ENCODE measurements around the gene CCDC146. TPM values are rescaled to one million over a fixed set of nuclear protein-coding genes. Genes with fewer than 3 reads are reported as not detected.
"Not testable (repeated sequence)": the region's sequence is repeated elsewhere in the genome, so short reads cannot be mapped to it uniquely, and the experiment has no call there.

CCDC146 gene
- total RNA-seq, 1 donor: 11.2 TPM

DNA sequence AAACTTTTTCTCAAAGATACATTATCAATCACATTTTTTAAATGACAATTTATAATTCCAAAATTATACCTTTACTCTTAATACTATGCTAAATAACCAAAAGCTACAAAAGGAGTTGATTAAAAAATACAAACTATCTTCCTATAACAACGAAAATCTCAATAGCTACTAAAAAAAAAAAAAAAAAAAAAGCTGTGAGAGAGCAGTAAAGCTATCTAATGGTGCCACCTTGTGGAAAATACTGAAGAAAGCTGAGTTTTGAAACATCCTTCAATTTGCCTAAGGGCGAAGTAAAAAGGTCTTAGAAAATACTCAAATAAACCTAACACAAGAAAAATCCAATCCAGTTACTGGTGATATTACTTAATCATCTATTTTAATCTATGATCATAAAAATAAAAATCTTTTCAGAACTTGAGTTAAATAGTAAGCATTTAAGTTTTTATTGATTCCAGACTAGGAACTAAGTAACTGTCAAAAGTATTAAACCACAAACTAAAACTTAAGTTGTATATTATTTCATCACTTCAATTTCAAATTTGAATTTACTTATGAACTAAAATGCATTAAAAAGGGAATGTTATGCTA is 9.6 kb upstream of the CCDC146 start:
- H3K4me1 ChIP-seq (ENCODE audit: insufficient read depth, low read length); H3K27me3 ChIP-seq (ENCODE audit: insufficient read depth, low read length); H3K4me3 ChIP-seq (ENCODE audit: low read length); H3K9me3 ChIP-seq (ENCODE audit: low read depth, low read length): not testable (repeated sequence)

DNA sequence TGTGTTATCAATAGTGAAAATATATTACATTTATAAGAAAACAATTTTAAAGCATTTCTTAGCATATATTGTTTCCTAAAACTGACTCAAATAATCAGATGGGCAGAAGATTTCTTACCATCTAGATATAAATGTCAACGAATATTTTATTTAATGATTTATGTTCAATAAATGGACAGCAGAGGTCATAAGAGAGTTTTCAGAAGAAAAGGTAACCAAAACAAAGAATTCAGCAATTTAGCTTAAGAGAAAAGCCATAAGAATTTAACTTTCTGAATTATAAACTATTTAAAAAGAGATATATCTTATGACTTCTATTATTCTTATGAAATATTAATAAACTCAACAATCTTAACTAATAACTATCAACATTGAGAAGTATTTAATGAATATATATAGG is 3.1 kb downstream of the CCDC146 start:
- not testable (repeated sequence) for H3K27me3 ChIP-seq (ENCODE audit: insufficient read depth, low read length); H3K4me3 ChIP-seq (ENCODE audit: low read length); H3K9me3 ChIP-seq (ENCODE audit: low read depth, low read length)
- peaks cover 19% of the 10 kb centered on the region for H3K4me1 ChIP-seq (ENCODE audit: insufficient read depth, low read length)

DNA sequence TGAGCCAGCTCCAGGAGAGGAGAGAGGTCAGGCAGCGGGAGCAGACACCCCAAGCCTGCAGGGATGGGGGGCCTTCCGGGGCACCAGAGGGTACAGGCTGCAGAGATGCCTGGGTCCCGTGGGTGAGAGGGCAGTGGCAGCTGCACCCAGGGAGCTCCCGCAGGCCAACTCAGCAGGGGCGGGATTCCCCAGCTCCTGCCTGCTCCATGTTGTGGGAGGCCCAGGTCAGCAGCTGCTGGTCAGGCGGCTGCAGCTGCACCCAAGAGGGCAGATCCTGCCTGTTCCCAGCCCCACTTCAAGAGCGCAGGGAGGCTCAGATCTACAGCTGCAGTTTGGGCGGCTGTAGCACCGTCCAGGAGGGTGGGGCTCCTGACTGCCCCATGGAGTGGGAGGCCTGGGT is 4.6 kb downstream of the CCDC146 start:
- not testable (repeated sequence) for H3K27me3 ChIP-seq (ENCODE audit: insufficient read depth, low read length)

DNA sequence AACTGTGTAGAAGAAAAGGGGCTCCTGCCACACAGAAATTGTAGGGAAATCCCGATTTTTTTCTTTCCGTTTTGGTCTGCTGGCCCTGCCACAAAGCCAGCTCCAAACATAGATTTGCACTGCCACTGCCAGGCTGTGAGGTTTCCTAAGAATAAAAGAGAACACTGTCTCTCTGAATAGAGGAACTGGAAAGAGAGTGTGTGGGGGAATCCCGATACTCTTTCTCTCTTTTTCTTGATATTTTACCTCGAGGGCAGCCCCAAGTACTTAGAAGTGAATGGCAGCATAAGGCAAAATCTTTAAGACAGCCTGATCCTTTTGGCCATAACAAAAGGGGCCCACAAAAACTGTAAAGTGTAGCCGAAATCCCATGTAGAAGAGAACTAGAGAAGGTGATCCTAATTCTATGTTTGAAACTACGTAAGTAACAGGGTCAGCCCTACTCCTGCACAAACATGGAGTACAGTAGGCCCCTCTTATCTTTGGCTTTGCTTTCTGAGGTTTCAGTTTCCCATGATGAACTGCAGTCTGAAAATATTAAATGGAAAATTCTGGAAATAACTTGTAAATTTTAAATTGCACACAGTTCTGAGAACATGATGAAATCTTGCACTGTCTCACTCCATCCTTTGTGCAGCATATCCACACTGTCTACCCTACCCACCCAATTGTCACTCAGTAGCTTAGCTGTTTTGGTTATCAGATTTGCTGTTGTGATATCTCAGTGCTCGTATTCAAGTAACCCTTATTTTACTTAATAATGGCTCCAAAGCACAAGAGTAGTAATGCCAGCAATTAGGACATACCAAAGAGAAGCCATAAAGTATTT is 6.4 kb downstream of the CCDC146 start:
- H3K9me3 ChIP-seq (ENCODE audit: low read depth, low read length); H3K27me3 ChIP-seq (ENCODE audit: insufficient read depth, low read length); H3K4me3 ChIP-seq (ENCODE audit: low read length); H3K4me1 ChIP-seq (ENCODE audit: insufficient read depth, low read length): not testable (repeated sequence)

More for the DNA sequence above, 4.6 kb downstream of the CCDC146 start:
- not testable (repeated sequence) for H3K4me3 ChIP-seq (ENCODE audit: low read length); H3K9me3 ChIP-seq (ENCODE audit: low read depth, low read length)
- peaks cover 10% of the 10 kb centered on the region for H3K4me1 ChIP-seq (ENCODE audit: insufficient read depth, low read length)

DNA sequence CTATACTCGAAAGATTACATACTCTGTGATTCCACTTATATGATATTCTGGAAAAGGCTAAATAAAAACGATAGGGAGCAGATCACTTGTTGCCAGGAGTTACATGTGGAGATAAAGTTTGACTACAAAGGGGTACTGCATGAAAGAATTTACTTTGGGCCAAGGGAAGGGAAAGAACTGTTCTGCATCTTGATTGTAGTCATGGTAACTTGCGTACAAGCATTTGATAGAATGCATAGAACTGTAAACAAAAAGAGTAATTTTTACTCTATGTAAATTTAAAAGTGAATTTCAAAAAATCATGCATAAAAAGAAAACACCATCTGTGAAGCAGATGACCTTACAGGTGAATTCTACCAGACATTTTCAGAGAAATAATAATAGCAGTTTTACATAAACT is 9.4 kb downstream of the CCDC146 start:
- not testable (repeated sequence) for H3K4me3 ChIP-seq (ENCODE audit: low read length); H3K9me3 ChIP-seq (ENCODE audit: low read depth, low read length); H3K27me3 ChIP-seq (ENCODE audit: insufficient read depth, low read length); H3K4me1 ChIP-seq (ENCODE audit: insufficient read depth, low read length)

DNA sequence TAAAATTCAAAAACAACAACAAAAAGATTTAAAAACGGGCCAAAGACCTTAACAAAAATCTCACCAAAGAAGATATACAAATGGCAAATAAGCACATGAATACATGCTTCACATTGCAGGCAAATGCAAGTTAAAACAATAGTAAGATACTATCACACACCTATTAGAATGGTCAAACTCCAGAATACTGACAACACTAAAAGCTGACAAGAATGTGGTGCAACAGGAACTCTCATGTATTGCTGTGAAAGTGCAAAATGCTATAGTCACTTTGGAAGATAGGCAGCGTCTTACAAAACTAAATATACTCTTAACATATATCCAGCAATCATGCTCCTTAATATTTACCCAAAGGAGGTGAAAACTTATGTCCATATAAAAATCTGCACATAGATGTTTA is 16.3 kb downstream of the CCDC146 start:
- H3K27me3 ChIP-seq (ENCODE audit: insufficient read depth, low read length); H3K4me1 ChIP-seq (ENCODE audit: insufficient read depth, low read length); H3K9me3 ChIP-seq (ENCODE audit: low read depth, low read length); H3K4me3 ChIP-seq (ENCODE audit: low read length): not testable (repeated sequence)

DNA sequence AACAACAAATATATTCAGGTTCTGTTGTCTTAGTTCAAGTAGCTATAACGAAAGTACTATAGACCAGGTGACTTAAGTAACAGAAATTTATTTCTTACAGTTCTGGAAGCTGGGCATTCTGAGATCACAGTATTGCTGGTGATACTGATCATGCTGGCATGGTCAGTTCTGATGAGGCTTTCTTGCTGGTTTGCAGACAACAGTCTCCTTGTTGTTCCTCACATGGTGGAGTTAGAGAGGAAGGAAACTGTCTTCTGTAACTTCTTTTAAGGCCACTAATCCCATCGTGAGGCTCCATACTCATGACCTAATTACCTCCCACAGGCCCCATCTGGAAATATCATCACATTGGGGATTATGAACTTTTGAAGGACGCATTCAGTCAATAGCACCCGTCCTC is 17.9 kb downstream of the CCDC146 start:
- H3K27me3 ChIP-seq (ENCODE audit: insufficient read depth, low read length); H3K4me1 ChIP-seq (ENCODE audit: insufficient read depth, low read length): not testable (repeated sequence)

DNA sequence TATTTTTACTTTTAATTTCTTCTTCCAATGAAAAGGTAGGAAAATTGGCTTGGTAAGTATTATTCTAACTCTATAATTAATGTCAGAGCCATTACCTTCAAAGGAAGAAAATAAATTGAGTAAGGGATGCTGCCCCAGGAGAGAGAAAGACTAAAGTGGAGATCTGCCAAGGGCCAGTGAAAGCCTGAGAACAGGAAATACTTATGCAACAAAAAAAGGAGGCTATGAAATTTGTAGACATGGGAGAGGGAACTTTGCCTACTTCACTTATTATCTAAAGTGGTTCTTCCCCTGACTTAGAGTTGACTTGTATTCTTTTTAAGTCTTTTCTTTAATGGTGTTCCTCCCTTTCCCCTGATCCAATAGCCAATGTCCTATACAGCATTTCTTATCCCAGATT is 29.8 kb downstream of the CCDC146 start:
- not testable (repeated sequence) for H3K9me3 ChIP-seq (ENCODE audit: low read depth, low read length); H3K4me3 ChIP-seq (ENCODE audit: low read length); H3K27me3 ChIP-seq (ENCODE audit: insufficient read depth, low read length)
- peaks cover 26% of the 10 kb centered on the region for H3K4me1 ChIP-seq (ENCODE audit: insufficient read depth, low read length)

More for the DNA sequence above, 17.9 kb downstream of the CCDC146 start:
- not testable (repeated sequence) for H3K4me3 ChIP-seq (ENCODE audit: low read length); H3K9me3 ChIP-seq (ENCODE audit: low read depth, low read length)

DNA sequence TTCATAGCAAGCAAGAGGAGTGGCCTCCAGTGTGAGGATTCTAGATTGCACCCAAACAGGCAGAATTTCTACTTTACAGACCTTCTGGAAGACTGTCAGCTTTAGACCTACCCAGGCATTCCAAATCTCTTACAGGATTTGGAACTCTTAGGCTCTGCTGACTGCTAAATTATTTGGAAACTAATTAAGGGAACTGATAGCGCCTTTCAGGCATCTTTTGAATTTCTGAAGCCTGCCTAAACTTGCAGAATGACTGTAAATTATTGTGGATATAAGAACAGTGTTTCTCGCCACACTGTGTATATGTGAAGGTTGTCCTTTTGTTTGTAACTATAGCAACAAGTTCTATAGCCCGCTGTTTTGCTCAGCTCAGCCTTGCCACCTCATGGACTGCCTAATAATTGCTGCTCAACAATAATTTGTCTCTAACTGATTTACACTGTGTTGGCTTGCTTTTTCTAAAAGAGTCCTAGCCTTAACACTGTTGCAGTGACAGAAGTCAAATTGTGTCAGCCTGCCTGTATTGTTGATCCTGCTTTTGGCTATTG is 32.6 kb downstream of the CCDC146 start:
- H3K4me1 ChIP-seq (ENCODE audit: insufficient read depth, low read length): peaks cover 32% of the 10 kb centered on the region
- H3K4me3 ChIP-seq (ENCODE audit: low read length); H3K9me3 ChIP-seq (ENCODE audit: low read depth, low read length); H3K27me3 ChIP-seq (ENCODE audit: insufficient read depth, low read length): not testable (repeated sequence)

DNA sequence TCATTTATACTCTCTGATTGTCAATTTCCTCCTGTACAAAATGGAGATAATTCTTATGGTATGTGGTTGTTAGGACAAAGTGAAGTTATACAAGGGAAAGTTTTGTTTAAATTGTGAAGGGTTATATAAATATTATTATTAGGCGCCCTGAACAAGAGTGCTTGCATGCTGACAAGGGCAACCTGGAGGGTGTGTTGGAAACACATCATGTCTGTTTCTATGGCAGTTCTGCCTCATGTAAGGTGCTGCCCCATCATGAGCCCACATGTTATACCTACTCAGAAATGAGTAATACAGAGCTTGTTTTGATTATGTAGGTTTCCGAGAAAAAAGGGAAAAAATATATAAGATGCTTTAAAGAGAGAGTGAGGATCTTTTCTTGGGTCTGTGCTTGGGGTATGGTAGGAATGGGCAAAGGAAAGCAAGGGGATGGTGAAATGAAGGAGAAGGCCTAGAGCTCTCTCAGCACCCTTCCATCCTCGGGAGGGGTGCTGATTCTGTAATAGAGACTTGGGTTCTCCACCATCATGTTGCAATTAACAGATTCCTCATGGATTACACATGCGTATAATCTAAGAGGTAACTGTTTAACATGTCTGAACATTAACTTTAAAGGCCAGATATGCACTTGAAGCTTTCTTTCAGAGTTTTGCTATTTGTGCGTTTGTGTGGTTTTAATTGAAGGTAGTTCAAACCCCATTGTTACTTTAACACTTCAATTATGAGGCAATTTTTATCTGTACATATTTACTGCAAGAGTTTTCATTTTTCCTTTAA is 33.4 kb downstream of the CCDC146 start:
- H3K4me3 ChIP-seq (ENCODE audit: low read length): not testable (repeated sequence)
- H3K4me1 ChIP-seq (ENCODE audit: insufficient read depth, low read length): peaks cover 32% of the 10 kb centered on the region

DNA sequence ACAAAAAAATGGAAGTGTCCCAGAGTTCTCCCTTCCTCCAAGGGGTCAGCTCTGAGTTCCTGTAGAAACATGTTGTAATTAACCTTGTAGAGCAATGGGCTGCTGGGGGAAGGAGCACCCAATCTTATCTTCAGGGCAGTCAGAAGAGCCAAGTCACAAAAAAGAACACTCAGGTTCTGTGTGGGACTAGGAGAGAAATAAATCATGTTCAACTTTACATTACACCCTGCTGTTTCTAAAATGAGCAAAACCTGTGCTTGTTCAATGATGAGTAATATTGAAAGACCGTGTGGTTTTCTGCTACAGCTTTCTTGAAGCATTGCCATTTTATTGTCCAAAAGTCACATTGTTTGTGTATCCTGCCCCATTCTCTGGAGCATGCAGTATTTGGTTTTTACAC is 34.6 kb downstream of the CCDC146 start:
- H3K27me3 ChIP-seq (ENCODE audit: insufficient read depth, low read length); H3K9me3 ChIP-seq (ENCODE audit: low read depth, low read length); H3K4me3 ChIP-seq (ENCODE audit: low read length): not testable (repeated sequence)
- peaks cover 25% of the 10 kb centered on the region for H3K4me1 ChIP-seq (ENCODE audit: insufficient read depth, low read length)

More for the DNA sequence above, 33.4 kb downstream of the CCDC146 start:
- not testable (repeated sequence) for H3K27me3 ChIP-seq (ENCODE audit: insufficient read depth, low read length); H3K9me3 ChIP-seq (ENCODE audit: low read depth, low read length)

DNA sequence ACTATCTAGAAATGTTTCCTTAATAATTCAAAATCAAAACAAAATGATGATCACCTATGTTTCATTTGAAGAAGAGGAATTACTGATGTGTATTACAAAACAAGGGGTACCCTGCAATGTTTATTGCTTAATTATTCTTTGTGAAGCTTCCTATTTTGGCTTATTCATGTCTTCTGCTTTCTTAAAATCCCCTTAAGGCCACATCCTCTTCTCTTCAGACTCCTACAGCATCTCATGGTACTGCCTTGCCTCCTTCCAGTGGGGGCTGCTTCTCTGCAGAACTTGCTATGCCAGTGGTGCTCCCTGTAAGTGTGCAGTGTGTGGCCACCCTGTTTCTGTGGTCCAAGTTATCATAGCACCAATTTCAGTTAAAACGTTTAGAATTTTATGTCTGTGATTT is 35.0 kb downstream of the CCDC146 start:
- no peaks in the 10 kb centered on the region for H3K9me3 ChIP-seq (ENCODE audit: low read depth, low read length)
- no peaks in the 10 kb centered on the region for H3K27me3 ChIP-seq (ENCODE audit: insufficient read depth, low read length)
- H3K4me1 ChIP-seq (ENCODE audit: insufficient read depth, low read length): peaks cover 22% of the 10 kb centered on the region
- no peak overlapping the region for H3K4me3 ChIP-seq (ENCODE audit: low read length)

DNA sequence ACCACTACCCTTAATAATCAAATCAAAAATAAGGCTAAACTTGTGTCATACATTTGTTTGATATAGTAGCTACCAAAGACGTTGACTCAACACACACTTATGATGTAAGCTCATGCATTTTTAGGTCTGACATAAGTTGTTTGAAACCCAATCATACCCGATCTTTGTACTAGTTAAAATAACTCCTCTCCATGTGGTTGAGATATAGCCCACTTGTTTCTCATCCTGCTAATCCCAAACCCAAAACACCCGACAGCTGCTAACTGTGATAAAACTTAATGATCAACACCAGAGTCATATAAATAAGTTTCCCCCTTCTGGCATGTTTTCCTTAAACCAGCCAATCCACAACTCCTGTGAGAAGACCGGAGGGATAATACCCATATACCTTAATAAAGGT is 48.7 kb downstream of the CCDC146 start:
- H3K27me3 ChIP-seq (ENCODE audit: insufficient read depth, low read length); H3K4me3 ChIP-seq (ENCODE audit: low read length); H3K4me1 ChIP-seq (ENCODE audit: insufficient read depth, low read length); H3K9me3 ChIP-seq (ENCODE audit: low read depth, low read length): not testable (repeated sequence)

DNA sequence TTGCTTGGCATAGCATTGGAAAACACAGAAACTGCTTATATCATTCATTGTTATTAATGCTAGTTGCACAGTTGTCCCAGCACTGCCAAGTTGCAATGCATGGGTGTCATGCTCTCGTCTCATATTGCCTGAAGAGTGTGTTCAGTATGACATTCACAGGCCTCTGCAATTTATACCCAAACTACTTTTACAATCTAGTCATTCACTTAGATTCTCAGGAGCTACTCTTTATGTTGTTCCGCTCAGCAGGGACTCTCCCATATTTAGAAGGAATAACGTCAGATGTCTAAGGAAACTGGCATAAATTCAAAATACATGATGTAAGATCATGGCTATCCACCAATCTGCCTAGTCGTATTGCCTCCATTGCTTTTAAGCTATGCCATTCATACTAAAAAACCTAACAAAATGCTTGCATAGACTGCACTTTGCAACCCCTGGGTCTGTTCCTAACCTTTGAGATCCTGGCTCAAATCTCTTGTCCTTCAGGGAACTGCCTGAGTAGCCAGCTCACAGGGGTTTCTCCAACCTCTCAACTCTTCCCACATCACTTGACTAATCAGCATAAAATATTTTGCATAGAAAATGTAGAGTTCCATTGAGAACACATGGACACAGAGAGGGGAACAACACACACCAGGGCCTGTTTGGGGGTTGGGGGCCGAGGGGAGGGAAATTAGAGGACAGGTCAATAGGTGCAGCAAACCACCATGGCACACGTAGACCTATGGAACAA is 50.2 kb downstream of the CCDC146 start:
- not testable (repeated sequence) for H3K9me3 ChIP-seq (ENCODE audit: low read depth, low read length)

DNA sequence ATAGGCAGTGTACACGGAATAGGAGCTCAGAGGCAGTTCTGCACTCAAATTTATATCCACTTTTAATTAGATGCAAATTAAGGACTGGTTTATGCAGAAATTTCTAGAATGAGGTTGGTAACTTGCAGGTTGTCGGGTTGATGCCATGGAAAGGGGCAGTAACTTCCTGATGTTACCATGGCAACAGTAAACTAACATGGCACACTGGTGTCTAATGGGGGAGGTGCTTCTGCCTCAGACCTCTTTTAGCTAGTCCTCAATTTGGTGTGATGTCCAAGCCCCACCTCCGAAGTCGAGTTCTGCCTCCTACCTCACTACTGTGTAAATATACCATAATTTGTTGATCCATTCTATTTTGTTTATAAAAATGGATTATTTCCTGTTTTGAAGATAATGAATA is 52.0 kb downstream of the CCDC146 start:
- H3K4me3 ChIP-seq (ENCODE audit: low read length); H3K9me3 ChIP-seq (ENCODE audit: low read depth, low read length); H3K4me1 ChIP-seq (ENCODE audit: insufficient read depth, low read length): not testable (repeated sequence)

More for the DNA sequence above, 50.2 kb downstream of the CCDC146 start:
- not testable (repeated sequence) for H3K4me1 ChIP-seq (ENCODE audit: insufficient read depth, low read length); H3K4me3 ChIP-seq (ENCODE audit: low read length); H3K27me3 ChIP-seq (ENCODE audit: insufficient read depth, low read length)

More for the DNA sequence above, 52.0 kb downstream of the CCDC146 start:
- H3K27me3 ChIP-seq (ENCODE audit: insufficient read depth, low read length): not testable (repeated sequence)

All from mononuclear cell (primary cell).